PC-9 (cell line): ENCODE results near the gene MYO1G.

Experiments
- CTCF ChIP-seq: fragments of 200-600 bp; sonication (generic); conservative IDR thresholded peaks from 2 replicates; pipeline ENCODE4 v1.6.1; 2017; ENCODE audit warnings: mixed run types, antibody characterized with exemption, mild to moderate bottlenecking, moderate library complexity
- EZH2 ChIP-seq: fragments of 200-600 bp; sonication (generic); IDR thresholded peaks from 2 replicates; pipeline ENCODE4 v1.8.0; 2017; ENCODE audit warnings: antibody characterized with exemption, low read depth

GRCh38 chr7:44930921-44931320 lies 47.9 kb downstream of the MYO1G start:
- no peak for TF ChIP-seq CTCF
- TF ChIP-seq EZH2: no peak
